Measurements from ENCODE around the gene METTL4. TPM values are rescaled to one million over a fixed set of nuclear protein-coding genes. Genes with fewer than 3 reads are reported as not detected.

The METTL4 gene
- total RNA-seq (2011; cell fraction: chromatin; rRNA removed; ENCODE audit: low replicate concordance), result 33.8 and 79.6 TPM in 2 replicates
- total RNA-seq (2011; cell fraction: nucleolus; rRNA removed), result 12.7 and 20.7 TPM in 2 replicates
- total RNA-seq (2011; cell fraction: nucleoplasm; rRNA removed), result 26.4 and 52.7 TPM in 2 replicates
- total RNA-seq (2014; rRNA removed) (7.9 and 12.3 TPM in 2 replicates), total RNA-seq (2014; rRNA removed; fragmentation: Illumina TruSeq; extraction: Trizol) (25.6 and 27.9 TPM in 2 replicates), total RNA-seq (2015; rRNA removed; fragmentation: Illumina TruSeq; extraction: Trizol) (17.2 and 19.8 TPM in 2 replicates), total RNA-seq (2021) (19.3 and 22.5 TPM in 2 replicates), polyA plus RNA-seq (2011; rRNA removed) (26.6 and 28.2 TPM in 2 replicates), polyA plus RNA-seq (2014; fragmentation: Illumina TruSeq; extraction: Trizol) (19.8 and 22.1 TPM in 2 replicates), polyA plus RNA-seq (2014; fragmentation: Nextera tagmentation; extraction: Ambion mirVana) (10 to 100 TPM; 27.1 to 32.8 TPM), polyA plus RNA-seq (2014; rRNA removed) (17.0 and 18.5 TPM in 2 replicates), polyA minus RNA-seq (2011; rRNA and poly(A)+ RNA removed) (28.0 and 34.2 TPM in 2 replicates), Bru-seq, nascent RNA (percentile 74 among the genes with signal in this experiment), BruChase-seq, experiment 1, labeled RNA remaining after a 2-hour chase (percentile 87 among the genes with signal in this experiment), BruChase-seq, experiment 2, labeled RNA remaining after a 6-hour chase (percentile 87 among the genes with signal in this experiment)
- 5.1 and 17.4 TPM in 2 replicates for polyA plus RNA-seq (2011; cell fraction: cytosol; rRNA removed)
- polyA plus RNA-seq (2011; cell fraction: nucleus; rRNA removed), result 13.5 and 24.2 TPM in 2 replicates
- 16.2 and 17.7 TPM in 2 replicates for polyA plus RNA-seq (2012)
- polyA minus RNA-seq (2011; cell fraction: cytosol; rRNA and poly(A)+ RNA removed), result 7.4 and 9.9 TPM in 2 replicates
- 10.9 and 27.9 TPM in 2 replicates for polyA minus RNA-seq (2011; cell fraction: nucleus; rRNA and poly(A)+ RNA removed)
- long read RNA-seq, experiment 1, transcript METTL4-203 (9 exons, 2,742 nt), result major isoform, 24 of 55 reads
- long read RNA-seq, experiment 1, partial matches to known transcripts, result 9 of 55 reads
- long read RNA-seq, experiment 1, other reads (novel, unspliced or antisense), result 22 of 55 reads
- long read RNA-seq, experiment 2, partial matches to known transcripts, result 8 of 9 reads
- long read RNA-seq, experiment 2, other reads (novel, unspliced or antisense), result 1 of 9 reads
- long read RNA-seq, experiment 3, transcript METTL4-203 (9 exons, 2,742 nt), result major isoform, 9 of 23 reads
- long read RNA-seq, experiment 3, partial matches to known transcripts, result 9 of 23 reads
- long read RNA-seq, experiment 3, other reads (novel, unspliced or antisense), result 4 of 23 reads

GRCh38 chr18:2571200-2572170 is at the start of gene METTL4, which contains the start of gene NDC80:
Gene METTL4 (minus strand): TSS chr18:2571505. CDS start chr18:2567216, 4,289 bp downstream.
Gene NDC80 (plus strand): TSS chr18:2571557. CDS start chr18:2572986, 1,429 bp downstream.
- Histone ChIP-seq H3K27me3 (ENCODE audit: control insufficient read depth in 2 of 2, insufficient read depth in 2 of 2, low read length in 2 of 2) (no peaks in the 10 kb centered on the region), H3K4me3 (peak within 1 kb of the TSS; percentile 61), H3K4me1 (replicated peaks in 1 of 2; ENCODE audit: control insufficient read depth in 2 of 2, insufficient read depth in 2 of 2, low read length in 2 of 2) (peaks cover 10 to 18% of the 10 kb centered on the region in 2 experiments; a peak in 3 of 5 replicates), H3K27ac (ENCODE audit: extremely low read depth, low read depth, low read length) (peak within 1 kb of the TSS; percentile 98), H2AFZ (ENCODE audit: low read depth, low read length) (peak within 1 kb of the TSS; percentile 99), H3K36me3 (ENCODE audit: control insufficient read depth, insufficient read depth, low read length) (peaks cover 30% of the 10 kb centered on the region), H3K9me3 (replicated peaks; ENCODE audit: control insufficient read depth, insufficient read depth, low read depth, low read length) (no peaks in the 10 kb centered on the region), H3K4me2 (ENCODE audit: insufficient read depth, low read length) (peak within 1 kb of the TSS; percentile 92), H3K79me2 (ENCODE audit: control insufficient read depth, insufficient read depth, low read length) (peaks cover 78% of the 10 kb centered on the region), H3K9ac (ENCODE audit: insufficient read depth in 1 of 2, low read depth in 2 of 2, low read length in 2 of 2) (peak within 1 kb of the TSS; percentile 96 to 100), H4K20me1 (replicated peaks; ENCODE audit: control insufficient read depth, insufficient read depth, low read length) (no peaks in the 10 kb centered on the region), H3K9me1 (ENCODE audit: control insufficient read depth, insufficient read depth, low read length) (no peaks in the 10 kb centered on the region)
- ChIA-PET POLR2A (interaction anchor here (0.6 to 4.5 kb wide), 12 partner anchors 8 to 423 kb away, joined by 3 to 18 read pairs (median 3); no protein-coding TSS in a partner anchor), CTCF (ENCODE audit: low intra/inter-chr PET ratio) (no interaction called here)
- under 1% methylated on average over 55 of the region's 55 CpGs for WGBS (ENCODE audit: insufficient coverage, low coverage, missing lambda C conversion rate)
- intact Hi-C loops (cut with micrococcal nuclease), result loop anchor here (5.0 kb wide), 1 partner anchor 86 kb away; the partner anchor contains the start of gene SMCHD1
- FAIRE-seq, result peak; percentile 83
- in situ Hi-C loops (cut with MboI), result no loop called here
- peak; percentile 79 for ATAC-seq
- no TSS peak for BruUV-seq (replicated peaks)
- peak; percentile 86 to 97 (median 87) for DNase-seq (ENCODE audit: extremely low read depth in 1 of 4, low spot score in 3 of 4)
- TF ChIP-seq BACH1 (tag; IDR thresholded peaks at IDR 0.05) (no peak; the same call in 1 of the 2 replicates), MYNN (IDR thresholded peaks at IDR 0.05) (peak; percentile 13; the same call in 1 of the 2 replicates), MYNN (CRISPR knock-in tag; IDR thresholded peaks at IDR 0.05) (no peak), RHOXF2B (CRISPR knock-in tag; conservative IDR thresholded peaks at IDR 0.05) (no peak), ATF1 (CRISPR knock-in tag; IDR thresholded peaks at IDR 0.05) (peak; percentile 99), ATF1 (tag; IDR thresholded peaks at IDR 0.05) (peak; percentile 100), CSDE1 (IDR thresholded peaks at IDR 0.05) (peak in 1 of 2 experiments; percentile 98; a peak in 2 of 4 replicates), ZNF398 (CRISPR knock-in tag; IDR thresholded peaks at IDR 0.05) (no peak), ZNF707 (CRISPR knock-in tag; conservative IDR thresholded peaks at IDR 0.05) (no peak), ZC3H4 (CRISPR knock-in tag; IDR thresholded peaks at IDR 0.05; ENCODE audit: borderline replicate concordance) (peak; percentile 48; the same call in 1 of the 2 replicates)

Measured in K562 (cell line).